Measurements from ENCODE around the gene LRCH4.
"Not testable (repeated sequence)": the region's sequence is repeated elsewhere in the genome, so short reads cannot be mapped to it uniquely, and the experiment has no call there.

GRCh38 chr7:100528108-100528866 is 57.6 kb downstream of the LRCH4 start:
- TF ChIP-seq, protein P1, sequence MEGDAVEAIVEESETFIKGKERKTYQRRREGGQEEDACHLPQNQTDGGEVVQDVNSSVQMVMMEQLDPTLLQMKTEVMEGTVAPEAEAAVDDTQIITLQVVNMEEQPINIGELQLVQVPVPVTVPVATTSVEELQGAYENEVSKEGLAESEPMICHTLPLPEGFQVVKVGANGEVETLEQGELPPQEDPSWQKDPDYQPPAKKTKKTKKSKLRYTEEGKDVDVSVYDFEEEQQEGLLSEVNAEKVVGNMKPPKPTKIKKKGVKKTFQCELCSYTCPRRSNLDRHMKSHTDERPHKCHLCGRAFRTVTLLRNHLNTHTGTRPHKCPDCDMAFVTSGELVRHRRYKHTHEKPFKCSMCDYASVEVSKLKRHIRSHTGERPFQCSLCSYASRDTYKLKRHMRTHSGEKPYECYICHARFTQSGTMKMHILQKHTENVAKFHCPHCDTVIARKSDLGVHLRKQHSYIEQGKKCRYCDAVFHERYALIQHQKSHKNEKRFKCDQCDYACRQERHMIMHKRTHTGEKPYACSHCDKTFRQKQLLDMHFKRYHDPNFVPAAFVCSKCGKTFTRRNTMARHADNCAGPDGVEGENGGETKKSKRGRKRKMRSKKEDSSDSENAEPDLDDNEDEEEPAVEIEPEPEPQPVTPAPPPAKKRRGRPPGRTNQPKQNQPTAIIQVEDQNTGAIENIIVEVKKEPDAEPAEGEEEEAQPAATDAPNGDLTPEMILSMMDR (conservative IDR thresholded peaks at IDR 0.05; ENCODE audit: low read length): not testable (repeated sequence)
- TF ChIP-seq EZH2phosphoT487 (IDR thresholded peaks at IDR 0.05; ENCODE audit: borderline replicate concordance): not testable (repeated sequence)

Measured in Loucy (cell line).